Chondrocyte (in vitro differentiated cells): Measurements from ENCODE around the gene DLG3. TPM values are rescaled to one million over a fixed set of nuclear protein-coding genes. Genes with fewer than 3 reads are reported as not detected.
A peak's percentile ranks its signal among the peaks of the same experiment; 100 is the strongest.

Experiments used
- DNase-seq: peaks from one replicate; pipeline ENCODE4 v3.0.0; 2021; ENCODE audit warnings: mixed read lengths, low spot score
- H3K27ac Mint-ChIP-seq: one replicate; pipeline ENCODE4 v1.8.0; 2021; ENCODE audit warnings: mild to moderate bottlenecking, moderate library complexity, mixed read lengths; ENCODE audit not compliant: unreplicated experiment
- H3K27me3 Mint-ChIP-seq: 2 replicates; pipeline ENCODE4 v1.8.0; 2021; ENCODE audit warnings: low read depth, mixed read lengths
- H3K36me3 Mint-ChIP-seq: 2 replicates; pipeline ENCODE4 v1.8.0; 2021; ENCODE audit warnings: low read depth, mixed read lengths
- H3K4me1 Mint-ChIP-seq: 2 replicates; pipeline ENCODE4 v1.8.0; 2021; ENCODE audit warnings: low read depth, mild to moderate bottlenecking, mixed read lengths
- H3K4me3 Mint-ChIP-seq: one replicate; pipeline ENCODE4 v1.8.0; 2021; ENCODE audit warnings: mild to moderate bottlenecking, moderate library complexity, mixed read lengths; ENCODE audit not compliant: unreplicated experiment
- H3K9me3 Mint-ChIP-seq: 2 replicates; pipeline ENCODE4 v1.8.0; 2021; ENCODE audit warnings: low read depth, mixed read lengths
- total RNA-seq: library from RNA; stranded (reverse); gene quantifications from 3 replicates; pipeline ENCODE4 v1.2.1, GENCODE V29; 2021
- TF ChIP-seq, protein P1 (sequence below): fragments of 200-600 bp; sonication (generic); IDR thresholded peaks from 2 replicates; pipeline ENCODE4 v1.5.0; 2021; ENCODE audit warnings: antibody characterized with exemption, mild to moderate bottlenecking, moderate library complexity

The DLG3 gene
- total RNA-seq, 1 donor from 2014 or later = 11.5 TPM

DNA sequence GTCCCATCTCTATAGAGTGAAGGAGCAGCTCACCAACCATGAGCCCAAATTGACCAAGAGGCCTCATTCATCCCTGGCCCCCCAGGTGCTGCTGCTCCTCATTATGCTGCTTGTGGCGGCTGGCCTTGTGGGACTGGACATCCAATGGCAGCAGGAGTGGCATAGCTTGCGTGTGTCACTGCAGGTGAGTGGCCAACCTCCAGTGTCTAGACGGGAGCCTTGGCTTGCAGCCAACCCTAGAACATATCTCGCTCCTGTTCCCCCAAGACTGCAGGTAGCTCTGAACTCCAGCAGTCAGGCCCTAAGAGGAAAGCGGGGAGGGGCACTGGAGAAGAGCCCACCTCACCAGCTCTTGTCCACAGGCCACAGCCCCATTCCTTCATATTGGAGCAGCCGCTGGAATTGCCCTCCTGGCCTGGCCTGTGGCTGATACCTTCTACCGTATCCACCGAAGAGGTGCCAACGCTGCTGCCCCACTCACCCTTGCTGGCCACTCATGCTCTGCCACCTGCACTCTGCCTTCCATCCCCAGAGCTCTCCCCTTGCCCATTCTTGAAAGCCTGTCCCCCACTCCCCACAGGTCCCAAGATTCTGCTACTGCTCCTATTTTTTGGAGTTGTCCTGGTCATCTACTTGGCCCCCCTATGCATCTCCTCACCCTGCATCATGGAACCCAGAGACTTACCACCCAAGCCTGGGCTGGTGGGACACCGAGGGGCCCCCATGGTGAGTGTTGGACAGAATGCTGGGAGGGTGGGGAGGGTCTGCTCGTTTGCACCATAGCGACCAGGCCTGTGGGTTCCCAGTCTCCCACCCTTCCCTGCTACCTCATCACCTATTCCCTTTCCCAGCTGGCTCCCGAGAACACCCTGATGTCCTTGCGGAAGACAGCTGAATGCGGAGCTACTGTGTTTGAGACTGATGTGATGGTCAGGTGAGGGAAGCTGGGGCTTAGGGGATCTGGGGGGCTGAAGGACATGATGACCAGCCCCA is 18.1 kb upstream of the DLG3 start:
- TF ChIP-seq, protein P1, sequence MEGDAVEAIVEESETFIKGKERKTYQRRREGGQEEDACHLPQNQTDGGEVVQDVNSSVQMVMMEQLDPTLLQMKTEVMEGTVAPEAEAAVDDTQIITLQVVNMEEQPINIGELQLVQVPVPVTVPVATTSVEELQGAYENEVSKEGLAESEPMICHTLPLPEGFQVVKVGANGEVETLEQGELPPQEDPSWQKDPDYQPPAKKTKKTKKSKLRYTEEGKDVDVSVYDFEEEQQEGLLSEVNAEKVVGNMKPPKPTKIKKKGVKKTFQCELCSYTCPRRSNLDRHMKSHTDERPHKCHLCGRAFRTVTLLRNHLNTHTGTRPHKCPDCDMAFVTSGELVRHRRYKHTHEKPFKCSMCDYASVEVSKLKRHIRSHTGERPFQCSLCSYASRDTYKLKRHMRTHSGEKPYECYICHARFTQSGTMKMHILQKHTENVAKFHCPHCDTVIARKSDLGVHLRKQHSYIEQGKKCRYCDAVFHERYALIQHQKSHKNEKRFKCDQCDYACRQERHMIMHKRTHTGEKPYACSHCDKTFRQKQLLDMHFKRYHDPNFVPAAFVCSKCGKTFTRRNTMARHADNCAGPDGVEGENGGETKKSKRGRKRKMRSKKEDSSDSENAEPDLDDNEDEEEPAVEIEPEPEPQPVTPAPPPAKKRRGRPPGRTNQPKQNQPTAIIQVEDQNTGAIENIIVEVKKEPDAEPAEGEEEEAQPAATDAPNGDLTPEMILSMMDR = no peak
- Mint-ChIP-seq H3K27me3 (no peaks in the 10 kb centered on the region), H3K4me3 (no peak overlapping the region), H3K4me1 (no peaks in the 10 kb centered on the region), H3K27ac (no peak overlapping the region), H3K36me3 (no peaks in the 10 kb centered on the region), H3K9me3 (no peaks in the 10 kb centered on the region)
- DNase-seq = no peak

DNA sequence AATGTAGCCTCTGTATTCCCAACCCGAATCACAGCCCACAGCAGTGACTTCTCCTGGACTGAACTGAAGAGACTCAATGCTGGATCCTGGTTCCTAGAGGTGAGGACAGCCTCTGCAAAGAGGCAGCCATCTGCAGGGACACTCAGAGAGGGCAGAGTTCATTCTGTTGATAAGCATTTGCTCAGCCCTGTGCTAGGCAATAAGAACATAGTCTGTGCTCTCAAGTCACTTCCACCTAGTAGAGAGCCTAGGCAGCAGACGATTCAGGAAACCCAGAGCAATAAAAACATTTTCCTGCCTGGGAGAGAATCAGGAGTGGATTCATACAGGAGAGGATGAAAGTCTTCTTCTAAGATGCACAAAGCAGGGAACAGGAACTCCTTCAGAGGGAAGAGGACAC is 17.3 kb upstream of the DLG3 start:
- TF ChIP-seq, protein P1 = no peak
- no peak overlapping the region for H3K4me3 Mint-ChIP-seq
- no peak overlapping the region for H3K27ac Mint-ChIP-seq
- H3K27me3 Mint-ChIP-seq = no peaks in the 10 kb centered on the region
- no peaks in the 10 kb centered on the region for H3K36me3 Mint-ChIP-seq
- DNase-seq = no peak
- H3K4me1 Mint-ChIP-seq = no peaks in the 10 kb centered on the region
- no peaks in the 10 kb centered on the region for H3K9me3 Mint-ChIP-seq

DNA sequence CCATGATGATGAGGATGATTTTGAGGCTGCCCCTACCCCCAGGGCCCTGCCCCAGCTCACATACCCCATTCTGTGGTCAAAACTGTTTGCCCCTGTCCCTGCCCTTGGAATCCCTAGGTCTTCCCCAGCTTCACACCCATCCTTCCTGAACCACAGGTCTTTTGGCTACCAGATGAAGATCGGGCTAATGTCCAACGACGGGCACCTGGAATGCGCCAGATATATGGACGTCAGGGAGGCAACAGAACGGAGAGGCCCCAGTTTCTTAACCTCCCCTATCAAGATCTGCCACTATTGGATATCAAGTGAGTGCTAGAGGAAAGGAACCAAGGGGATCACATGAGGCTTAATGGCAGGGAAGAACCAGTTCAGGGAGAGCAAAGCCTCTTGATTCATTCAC is 14.9 kb upstream of the DLG3 start:
- TF ChIP-seq, protein P1 = no peak
- Mint-ChIP-seq H3K27me3 (no peaks in the 10 kb centered on the region), H3K4me1 (peaks cover 3% of the 10 kb centered on the region), H3K36me3 (no peaks in the 10 kb centered on the region), H3K9me3 (peaks cover 2% of the 10 kb centered on the region), H3K27ac (no peak overlapping the region), H3K4me3 (no peak overlapping the region)
- DNase-seq = no peak

DNA sequence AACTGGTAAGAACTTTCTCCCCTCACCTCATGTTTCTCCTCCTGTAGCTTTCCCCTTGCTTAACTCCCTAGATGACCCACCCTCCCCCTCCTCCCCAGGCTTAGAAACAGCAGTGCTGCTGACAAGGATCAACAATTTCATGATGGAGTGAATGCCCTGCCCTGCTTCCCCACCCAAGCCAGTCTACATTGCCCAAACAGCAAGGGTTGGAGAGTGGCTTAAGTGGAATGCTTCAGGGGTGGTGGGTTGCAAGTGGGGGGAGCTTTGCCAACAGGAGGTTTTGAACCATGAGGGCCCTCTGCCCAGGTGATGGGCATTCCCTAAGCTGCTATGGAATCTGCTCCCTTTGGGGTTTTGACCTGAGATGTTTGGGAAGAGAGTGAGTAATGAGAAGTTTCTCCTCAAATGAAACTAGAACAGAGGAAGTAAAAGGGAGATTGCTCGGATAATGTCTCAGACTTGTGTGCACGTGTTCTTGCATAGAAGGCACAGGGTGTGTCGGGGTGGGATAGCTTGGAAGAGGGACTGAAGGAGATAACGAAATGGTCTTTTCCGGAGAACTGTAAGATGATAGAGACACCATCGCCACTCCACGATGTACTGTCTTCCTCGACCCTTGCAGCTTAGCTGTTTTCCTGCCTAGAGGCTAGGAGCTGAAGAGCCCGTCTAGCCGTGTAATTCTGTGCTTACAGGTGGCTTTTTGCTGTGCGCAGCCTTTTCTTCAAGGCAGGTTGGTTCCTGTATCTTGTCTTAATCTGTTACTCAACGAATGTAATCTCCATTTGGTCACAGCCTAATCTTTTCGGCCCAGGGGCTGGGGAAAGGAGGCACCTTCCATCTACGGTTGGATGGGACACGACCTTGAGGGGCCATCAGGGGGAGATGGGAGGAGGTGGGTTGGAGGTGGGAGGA is 11.4 kb upstream of the DLG3 start:
- no peaks in the 10 kb centered on the region for H3K36me3 Mint-ChIP-seq
- TF ChIP-seq, protein P1 = no peak
- DNase-seq = no peak
- peak overlapping the region; percentile 82 for H3K4me3 Mint-ChIP-seq
- peaks cover 2% of the 10 kb centered on the region for H3K9me3 Mint-ChIP-seq
- no peaks in the 10 kb centered on the region for H3K27me3 Mint-ChIP-seq
- peaks cover 11% of the 10 kb centered on the region for H3K4me1 Mint-ChIP-seq
- peak overlapping the region; percentile 88 for H3K27ac Mint-ChIP-seq

DNA sequence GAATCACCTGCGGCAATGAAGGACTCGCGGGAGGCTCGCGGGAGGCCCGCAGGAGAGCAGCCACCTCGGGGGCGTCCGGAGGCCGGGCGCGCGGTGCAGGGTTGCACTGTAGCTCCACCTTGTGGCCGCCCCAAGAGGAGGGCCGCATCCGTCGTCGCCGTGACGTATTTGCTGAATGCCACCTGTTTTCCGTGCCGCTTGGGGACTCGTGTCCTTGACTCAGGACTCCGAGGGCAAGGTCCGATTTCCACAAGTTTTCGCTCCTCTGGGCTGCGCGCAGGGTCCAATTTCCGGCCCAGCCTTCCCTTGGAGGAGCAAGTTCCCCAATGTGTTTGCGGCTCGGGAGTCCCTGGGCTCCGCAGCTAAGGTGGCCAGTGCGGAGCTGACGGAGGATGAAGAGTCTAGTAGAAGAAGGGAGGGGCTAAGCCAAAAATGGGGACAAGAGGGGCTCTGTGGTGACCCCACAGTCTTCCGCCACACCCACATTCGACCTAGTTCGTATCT is 10.7 kb upstream of the DLG3 start:
- TF ChIP-seq, protein P1 = peak; percentile 84
- H3K36me3 Mint-ChIP-seq = no peaks in the 10 kb centered on the region
- H3K27ac Mint-ChIP-seq = peak overlapping the region; percentile 88
- peaks cover 11% of the 10 kb centered on the region for H3K4me1 Mint-ChIP-seq
- H3K4me3 Mint-ChIP-seq = peak overlapping the region; percentile 82
- DNase-seq = no peak
- peaks cover 2% of the 10 kb centered on the region for H3K9me3 Mint-ChIP-seq
- H3K27me3 Mint-ChIP-seq = no peaks in the 10 kb centered on the region
